HepG2 (cell line): Measurements from ENCODE around the gene TMEM117.

Source experiments
- ATF3 ChIP-seq: sonication (generic); formaldehyde crosslinking; IDR thresholded peaks from 2 replicates; pipeline ENCODE4 v1.4.0; 2020; ENCODE audit warnings: missing genetic modification reagents
- CTCF ChIP-seq: sonication (generic); formaldehyde crosslinking; IDR thresholded peaks from 2 replicates; pipeline ENCODE4 v1.5.0; 2020; ENCODE audit warnings: mild to moderate bottlenecking, missing genetic modification reagents, moderate library complexity
- GABPB1 ChIP-seq: IDR thresholded peaks from 2 replicates; pipeline ENCODE4 v1.6.1; 2016; ENCODE audit warnings: mild to moderate bottlenecking, missing genetic modification reagents, moderate library complexity, missing compliant biosample characterization
- JUNB ChIP-seq: sonication (generic); formaldehyde crosslinking; IDR thresholded peaks from 2 replicates; pipeline ENCODE4 v1.8.0; 2022; ENCODE audit warnings: missing genetic modification reagents, mild to moderate bottlenecking, borderline replicate concordance
- NR3C1 ChIP-seq: sonication (generic); formaldehyde crosslinking; IDR thresholded peaks from 2 replicates; pipeline ENCODE4 v1.4.0; 2020; ENCODE audit warnings: missing genetic modification reagents
- SRSF9 ChIP-seq: fragments of 200-400 bp; formaldehyde crosslinking; IDR thresholded peaks from 2 replicates; pipeline ENCODE4 v1.6.1; 2018; ENCODE audit warnings: borderline replicate concordance, mild to moderate bottlenecking, low read depth, low read length; ENCODE audit not compliant: insufficient read depth, poor library complexity, severe bottlenecking
- ZNF296 ChIP-seq: sonication (generic); formaldehyde crosslinking; conservative IDR thresholded peaks from 2 replicates; pipeline ENCODE4 v1.5.0; 2020; ENCODE audit warnings: mild to moderate bottlenecking, missing genetic modification reagents

DNA sequence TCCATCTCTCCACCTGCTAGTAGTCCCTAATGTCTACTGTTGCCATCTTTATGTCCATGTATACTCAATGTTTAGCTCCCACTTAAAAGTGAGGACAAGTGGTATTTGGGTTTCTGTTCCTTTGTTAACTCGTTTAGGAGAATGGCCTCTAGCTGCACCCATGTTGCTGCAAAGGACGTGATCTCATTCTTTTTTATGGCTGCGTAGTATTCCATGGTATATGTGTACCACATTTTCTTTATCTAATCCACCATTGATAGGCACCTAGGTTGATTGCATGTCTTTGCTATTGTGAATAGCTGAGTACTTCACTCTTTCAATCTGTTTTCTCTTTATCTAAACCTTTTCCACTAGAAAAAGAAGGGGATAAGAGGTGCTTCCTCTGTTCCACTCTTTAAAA lies 130.0 kb downstream of the TMEM117 start:
- TF ChIP-seq CTCF (no peak), ATF3 (CRISPR knock-in tag) (no peak), GABPB1 (CRISPR knock-in tag) (no peak), JUNB (CRISPR knock-in tag) (no peak), NR3C1 (no peak), ZNF296 (CRISPR knock-in tag) (no peak), SRSF9 (no peak)
